HL-60 (cell line): ENCODE measurements around the gene NR2F6.

Experiments
- DNase-seq, 2 experiments: peaks; one replicate each; pipeline ENCODE4 v3.0.0-alpha.2; 2010 to 2020; ENCODE audit warnings: low read depth in 1 of 2, low spot score in 1 of 2
- H3K27ac ChIP-seq: fragments of 250-450 bp; sonication (Bioruptor Pico); replicated peaks from 2 replicates; pipeline ENCODE4 v1.5.1; 2020; ENCODE audit warnings: mild to moderate bottlenecking, moderate library complexity
- H3K27me3 ChIP-seq: fragments of 250-450 bp; sonication (Bioruptor Pico); 2 replicates; pipeline ENCODE4 v1.5.1; 2021; ENCODE audit warnings: mild to moderate bottlenecking, moderate library complexity; ENCODE audit not compliant: insufficient read depth, poor library complexity, severe bottlenecking
- H3K4me3 ChIP-seq: replicated peaks from 2 replicates; pipeline ENCODE4 v1.5.1; 2011; ENCODE audit warnings: mild to moderate bottlenecking, control low read depth, low read length; ENCODE audit not compliant: insufficient read depth
- CTCF ChIP-seq: IDR thresholded peaks from one replicate; pipeline ENCODE4 v1.5.1; 2011; ENCODE audit warnings: low read length, control low read depth, inconsistent platforms; ENCODE audit not compliant: insufficient read depth
- GABPA ChIP-seq: IDR thresholded peaks from 2 replicates; pipeline ENCODE4 v1.6.1; 2012; ENCODE audit warnings: low read depth
- POLR2AphosphoS5 ChIP-seq: IDR thresholded peaks from 2 replicates; pipeline ENCODE4 v1.6.1; 2012; ENCODE audit warnings: low read depth
- REST ChIP-seq: IDR thresholded peaks from 2 replicates; pipeline ENCODE4 v1.6.1; 2012; ENCODE audit warnings: low read depth; ENCODE audit not compliant: insufficient replicate concordance
- SPI1 ChIP-seq: IDR thresholded peaks from 2 replicates; pipeline ENCODE4 v1.6.1; 2012; ENCODE audit warnings: low read depth, mild to moderate bottlenecking, borderline replicate concordance

Gene NR2F6

GRCh38 chr19:17256130-17256529 is 10.4 kb upstream of the NR2F6 start:
- no peak overlapping the region for H3K27ac ChIP-seq
- no peak for DNase-seq
- H3K27me3 ChIP-seq = no peaks in the 10 kb centered on the region
- H3K4me3 ChIP-seq = no peak overlapping the region
- TF ChIP-seq SPI1 = no peak
- TF ChIP-seq REST = no peak
- no peak for TF ChIP-seq GABPA
- TF ChIP-seq CTCF = no peak
- no peak for TF ChIP-seq POLR2AphosphoS5

DNA sequence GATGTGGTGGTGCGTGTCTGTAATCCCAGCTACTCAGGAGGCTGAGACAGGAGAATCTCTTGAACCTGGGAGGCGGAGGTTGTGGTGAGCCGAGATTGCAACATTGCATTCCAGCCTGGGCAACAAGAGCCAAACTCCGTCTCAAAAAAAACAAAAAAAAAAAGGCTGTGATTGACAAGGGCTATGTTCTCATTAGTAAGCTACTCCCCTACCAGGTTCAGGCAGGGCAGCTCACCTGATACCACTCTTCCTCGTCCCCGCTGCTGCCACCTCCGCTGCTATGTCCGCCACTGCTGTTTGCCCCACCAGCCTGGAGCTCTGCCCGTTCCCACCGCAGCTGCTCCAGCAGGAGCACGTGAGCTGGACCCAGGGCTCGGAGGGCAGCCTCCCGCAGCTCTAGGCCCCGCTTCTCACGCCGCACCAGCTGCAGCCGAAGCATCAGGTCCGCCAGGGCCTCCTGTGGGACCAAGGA is 9.5 kb upstream of the NR2F6 start:
- no peak overlapping the region for H3K4me3 ChIP-seq
- no peak for TF ChIP-seq GABPA
- TF ChIP-seq REST = no peak
- TF ChIP-seq SPI1 = no peak
- no peak for TF ChIP-seq CTCF
- TF ChIP-seq POLR2AphosphoS5 = no peak
- DNase-seq = no peak
- no peaks in the 10 kb centered on the region for H3K27me3 ChIP-seq
- no peak overlapping the region for H3K27ac ChIP-seq

DNA sequence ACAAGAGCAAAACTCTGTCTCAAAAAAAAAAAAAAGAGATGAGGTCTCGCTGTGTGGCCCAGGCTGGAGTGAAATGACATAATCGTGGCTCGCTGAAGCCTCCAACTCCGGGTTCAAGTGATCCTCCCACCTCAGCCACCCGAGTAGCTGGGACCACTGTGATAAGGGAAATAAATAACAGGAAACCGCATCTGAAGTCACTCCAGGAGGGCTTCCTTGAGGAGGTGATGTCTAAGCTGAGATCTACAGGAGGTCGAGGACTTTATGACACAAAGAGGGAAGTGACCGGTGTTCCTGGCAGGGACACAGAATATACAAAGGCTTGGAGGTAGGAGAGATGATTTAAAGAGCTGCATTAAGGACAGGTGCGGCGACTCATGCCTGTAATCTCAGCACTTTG is 8.9 kb upstream of the NR2F6 start:
- no peak for DNase-seq
- TF ChIP-seq REST (no peak), SPI1 (no peak), POLR2AphosphoS5 (no peak), GABPA (no peak), CTCF (no peak)
- no peak overlapping the region for H3K27ac ChIP-seq
- no peak overlapping the region for H3K4me3 ChIP-seq
- H3K27me3 ChIP-seq = no peaks in the 10 kb centered on the region
